Activated T-helper 17 cell treated with anti-CD3 and anti-CD28 coated beads, Interleukin-2, amount 50 U/mL, for 72 hours (primary cell): ENCODE data around the gene COL28A1. TPM values are rescaled to one million over a fixed set of nuclear protein-coding genes. Genes with fewer than 3 reads are reported as not detected.
"Not testable (repeated sequence)": the region's sequence is repeated elsewhere in the genome, so short reads cannot be mapped to it uniquely, and the experiment has no call there.

Experiments used
- ATAC-seq: fragments of 150-1000 bp; cut with Tn5 transposase; replicated peaks from 2 replicates; pipeline ENCODE4 v1.10.0; 2021; ENCODE audit warnings: mild to moderate bottlenecking, moderate library complexity
- H3K27ac Mint-ChIP-seq: one replicate; pipeline ENCODE4 v1.8.0; 2022; ENCODE audit warnings: mixed read lengths
- H3K27me3 Mint-ChIP-seq: one replicate; pipeline ENCODE4 v1.8.0; 2022; ENCODE audit warnings: mixed read lengths
- H3K36me3 Mint-ChIP-seq: one replicate; pipeline ENCODE4 v1.8.0; 2022; ENCODE audit warnings: low read depth, mild to moderate bottlenecking, mixed read lengths
- H3K4me1 Mint-ChIP-seq: one replicate; pipeline ENCODE4 v1.8.0; 2022; ENCODE audit warnings: mixed read lengths
- H3K4me3 Mint-ChIP-seq: one replicate; pipeline ENCODE4 v1.8.0; 2022; ENCODE audit warnings: mild to moderate bottlenecking, mixed read lengths
- H3K9me3 Mint-ChIP-seq: one replicate; pipeline ENCODE4 v1.8.0; 2022; ENCODE audit warnings: mixed read lengths
- total RNA-seq, 2 donors: library from RNA; stranded (reverse); gene quantifications; one replicate each; pipeline ENCODE4 v1.2.3, GENCODE V29; 2022

COL28A1 gene
- total RNA-seq, 2 donors from 2014 or later, result 0.11 to 0.13 TPM

- Mint-ChIP-seq H3K4me3 (no peak overlapping the region), H3K27ac (no peak overlapping the region), H3K27me3 (peaks cover 2% of the 10 kb centered on the region), H3K36me3 (no peaks in the 10 kb centered on the region), H3K4me1 (no peaks in the 10 kb centered on the region), H3K9me3 (no peaks in the 10 kb centered on the region)
- no peak for ATAC-seq
Observed at GRCh38 chr7:7489546-7489945, 46.1 kb downstream of the COL28A1 start.

GRCh38 chr7:7486362-7486761, 49.3 kb downstream of the COL28A1 start:
- Mint-ChIP-seq H3K36me3 (no peaks in the 10 kb centered on the region), H3K27ac (no peak overlapping the region), H3K4me3 (no peak overlapping the region), H3K27me3 (peaks cover 3% of the 10 kb centered on the region), H3K9me3 (peaks cover 4% of the 10 kb centered on the region), H3K4me1 (no peaks in the 10 kb centered on the region)
- ATAC-seq, result no peak

- Mint-ChIP-seq H3K27me3 (peaks cover 6% of the 10 kb centered on the region), H3K27ac (no peak overlapping the region), H3K9me3 (peaks cover 4% of the 10 kb centered on the region), H3K36me3 (no peaks in the 10 kb centered on the region), H3K4me3 (no peak overlapping the region), H3K4me1 (no peaks in the 10 kb centered on the region)
- ATAC-seq, result no peak
Observed at GRCh38 chr7:7484072-7484471, 51.6 kb downstream of the COL28A1 start.

GRCh38 chr7:7481802-7482201, 53.9 kb downstream of the COL28A1 start:
- Mint-ChIP-seq H3K4me1 (no peaks in the 10 kb centered on the region), H3K27ac (no peak overlapping the region), H3K4me3 (no peak overlapping the region), H3K36me3 (no peaks in the 10 kb centered on the region), H3K27me3 (peaks cover 6% of the 10 kb centered on the region), H3K9me3 (peaks cover 4% of the 10 kb centered on the region)
- no peak for ATAC-seq

GRCh38 chr7:7479275-7479805, 56.3 kb downstream of the COL28A1 start:
- no peak overlapping the region for H3K4me3 Mint-ChIP-seq
- no peak for ATAC-seq
- peaks cover 3% of the 10 kb centered on the region for H3K27me3 Mint-ChIP-seq
- no peak overlapping the region for H3K27ac Mint-ChIP-seq
- no peaks in the 10 kb centered on the region for H3K36me3 Mint-ChIP-seq
- H3K9me3 Mint-ChIP-seq, result peaks cover 4% of the 10 kb centered on the region
- no peaks in the 10 kb centered on the region for H3K4me1 Mint-ChIP-seq

- no peak for ATAC-seq
Observed at GRCh38 chr7:7478569-7478968, 57.1 kb downstream of the COL28A1 start.

GRCh38 chr7:7477641-7478040, 58.0 kb downstream of the COL28A1 start:
- not testable (repeated sequence) for H3K27ac Mint-ChIP-seq, H3K27me3 Mint-ChIP-seq, H3K36me3 Mint-ChIP-seq, H3K4me1 Mint-ChIP-seq, ATAC-seq, H3K9me3 Mint-ChIP-seq, H3K4me3 Mint-ChIP-seq

More at GRCh38 chr7:7478569-7478968, 57.1 kb downstream of the COL28A1 start:
- Mint-ChIP-seq H3K27ac (no peak overlapping the region), H3K9me3 (peaks cover 4% of the 10 kb centered on the region), H3K27me3 (peaks cover 3% of the 10 kb centered on the region), H3K4me3 (no peak overlapping the region), H3K4me1 (no peaks in the 10 kb centered on the region), H3K36me3 (no peaks in the 10 kb centered on the region)

- Mint-ChIP-seq H3K27me3 (peaks cover 3% of the 10 kb centered on the region), H3K4me1 (no peaks in the 10 kb centered on the region), H3K27ac (no peak overlapping the region), H3K9me3 (peaks cover under 1% of the 10 kb centered on the region), H3K36me3 (no peaks in the 10 kb centered on the region), H3K4me3 (no peak overlapping the region)
- ATAC-seq, result no peak
Observed at GRCh38 chr7:7476381-7476780, 59.3 kb downstream of the COL28A1 start.

- no peak overlapping the region for H3K4me3 Mint-ChIP-seq
- H3K27ac Mint-ChIP-seq, result no peak overlapping the region
- peaks cover 4% of the 10 kb centered on the region for H3K9me3 Mint-ChIP-seq
- H3K36me3 Mint-ChIP-seq, result no peaks in the 10 kb centered on the region
- H3K27me3 Mint-ChIP-seq, result peaks cover 3% of the 10 kb centered on the region
- ATAC-seq, result no peak
- H3K4me1 Mint-ChIP-seq, result no peaks in the 10 kb centered on the region
Observed at GRCh38 chr7:7475601-7476000, 60.1 kb downstream of the COL28A1 start.

- Mint-ChIP-seq H3K27me3 (no peaks in the 10 kb centered on the region), H3K4me3 (no peak overlapping the region), H3K27ac (no peak overlapping the region), H3K36me3 (no peaks in the 10 kb centered on the region), H3K4me1 (no peaks in the 10 kb centered on the region), H3K9me3 (peaks cover 4% of the 10 kb centered on the region)
- no peak for ATAC-seq
Observed at GRCh38 chr7:7474436-7474835, 61.2 kb downstream of the COL28A1 start.

GRCh38 chr7:7464991-7465765, 70.5 kb downstream of the COL28A1 start:
- H3K9me3 Mint-ChIP-seq, H3K4me1 Mint-ChIP-seq, H3K4me3 Mint-ChIP-seq, ATAC-seq, H3K27me3 Mint-ChIP-seq, H3K36me3 Mint-ChIP-seq, H3K27ac Mint-ChIP-seq: not testable (repeated sequence)

GRCh38 chr7:7454000-7454399, 81.7 kb downstream of the COL28A1 start:
- H3K4me1 Mint-ChIP-seq, result no peaks in the 10 kb centered on the region
- ATAC-seq, result no peak
- peaks cover 13% of the 10 kb centered on the region for H3K27me3 Mint-ChIP-seq
- H3K4me3 Mint-ChIP-seq, result no peak overlapping the region
- no peak overlapping the region for H3K27ac Mint-ChIP-seq
- H3K36me3 Mint-ChIP-seq, result no peaks in the 10 kb centered on the region
- peaks cover 6% of the 10 kb centered on the region for H3K9me3 Mint-ChIP-seq

GRCh38 chr7:7452652-7453051, 83.0 kb downstream of the COL28A1 start:
- Mint-ChIP-seq H3K4me3 (no peak overlapping the region), H3K9me3 (peaks cover 11% of the 10 kb centered on the region), H3K4me1 (no peaks in the 10 kb centered on the region), H3K27ac (no peak overlapping the region), H3K27me3 (peaks cover 13% of the 10 kb centered on the region), H3K36me3 (no peaks in the 10 kb centered on the region)
- no peak for ATAC-seq

- H3K4me1 Mint-ChIP-seq, result no peaks in the 10 kb centered on the region
- peaks cover 15% of the 10 kb centered on the region for H3K27me3 Mint-ChIP-seq
- no peak for ATAC-seq
- peaks cover 11% of the 10 kb centered on the region for H3K9me3 Mint-ChIP-seq
- H3K4me3 Mint-ChIP-seq, result no peak overlapping the region
- no peak overlapping the region for H3K27ac Mint-ChIP-seq
- no peaks in the 10 kb centered on the region for H3K36me3 Mint-ChIP-seq
Observed at GRCh38 chr7:7452119-7452518, 83.6 kb downstream of the COL28A1 start.

GRCh38 chr7:7449055-7449454, 86.6 kb downstream of the COL28A1 start:
- H3K27ac Mint-ChIP-seq, result no peak overlapping the region
- peaks cover 19% of the 10 kb centered on the region for H3K9me3 Mint-ChIP-seq
- H3K4me3 Mint-ChIP-seq, result no peak overlapping the region
- ATAC-seq, result no peak
- peaks cover 9% of the 10 kb centered on the region for H3K27me3 Mint-ChIP-seq
- no peaks in the 10 kb centered on the region for H3K36me3 Mint-ChIP-seq
- no peaks in the 10 kb centered on the region for H3K4me1 Mint-ChIP-seq
